ENCODE data around the gene FAIM2.

The FAIM2 gene

DNA sequence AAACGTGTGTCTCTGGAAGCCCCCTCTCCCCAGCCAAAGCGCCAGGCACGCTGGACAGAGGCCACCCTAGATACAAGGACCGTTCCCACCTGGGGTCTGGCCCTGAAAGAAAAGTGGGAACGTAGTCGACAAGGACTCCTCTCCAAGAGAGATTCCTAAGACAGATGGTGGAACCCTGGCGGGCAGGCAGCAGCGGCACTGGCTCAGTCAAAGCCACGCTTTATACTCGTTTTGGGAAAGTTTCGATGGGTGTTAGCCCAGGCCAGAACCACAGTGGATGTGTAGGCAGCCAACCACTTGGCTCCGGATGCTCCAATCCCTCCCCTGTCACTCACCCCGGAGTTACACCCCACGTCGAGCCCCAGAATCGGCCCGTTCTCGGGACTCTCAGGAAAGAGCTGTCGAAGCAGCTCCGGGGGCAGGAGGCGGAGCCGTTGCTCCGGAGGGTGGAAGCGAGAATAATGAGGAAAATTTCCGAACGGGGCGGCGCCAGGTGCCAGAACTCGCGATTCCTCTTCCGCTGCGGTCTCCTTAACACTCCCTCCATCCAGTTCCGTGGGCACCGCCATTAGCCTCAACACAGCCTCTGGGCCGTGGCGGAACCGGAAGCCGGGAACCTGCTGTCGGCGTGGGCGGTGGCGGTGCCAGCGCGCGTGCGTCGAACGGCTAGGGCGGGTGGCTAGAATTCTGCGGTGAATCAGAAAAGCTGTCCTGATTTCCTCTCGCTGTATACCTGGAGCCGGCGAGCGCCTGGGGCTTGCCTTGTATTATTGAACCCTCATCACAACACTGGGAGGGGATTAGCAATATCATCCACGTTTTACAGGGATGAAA, 61.0 kb downstream of the FAIM2 start, which contains the start of gene BCDIN3D:
Gene BCDIN3D, minus strand, starts transcription at position 588 of the 834 bp plus-strand sequence. Its CDS starts 19 bp downstream, at position 569.
- no peak for TF ChIP-seq ZNF274 (IDR thresholded peaks at IDR 0.05; ENCODE audit: low read depth, low read length)
- peak within 1 kb of the TSS; percentile 81 for H3K4me3 ChIP-seq (ENCODE audit: low read length)

DNA sequence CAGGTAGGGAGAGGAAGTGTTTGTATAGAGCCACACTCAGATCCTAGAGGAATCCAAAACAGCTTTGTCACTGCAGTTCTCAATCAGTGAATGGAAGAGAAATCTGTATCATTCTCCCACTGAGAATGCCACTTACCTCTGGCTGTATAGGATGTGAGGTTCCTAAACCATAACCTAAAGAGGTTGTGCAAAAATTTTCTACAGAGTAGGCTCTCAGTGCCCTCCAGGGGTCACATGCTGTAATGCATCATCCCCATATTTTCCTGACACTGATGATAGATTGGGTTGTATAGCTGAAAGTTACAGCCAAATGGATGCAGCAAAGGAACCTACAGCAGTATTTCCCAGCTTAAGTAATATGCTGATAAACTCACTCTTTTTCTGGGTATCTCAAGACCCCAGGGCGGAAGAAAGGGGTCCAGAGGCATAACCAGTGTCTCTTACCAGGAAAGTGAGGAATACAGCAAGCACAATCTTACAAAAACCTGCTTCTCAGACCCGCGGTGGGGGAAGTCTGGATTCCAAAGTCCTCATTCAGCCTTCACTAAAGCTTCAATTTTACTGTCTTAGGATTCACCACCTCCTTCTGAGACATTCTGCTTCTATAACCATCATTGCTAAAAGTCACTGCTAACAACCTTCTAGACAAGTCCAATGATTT, 64.6 kb downstream of the FAIM2 start:
- no peak for TF ChIP-seq ZNF274 (IDR thresholded peaks at IDR 0.05; ENCODE audit: low read depth, low read length)
- H3K4me3 ChIP-seq (ENCODE audit: low read length), result no peak overlapping the region

DNA sequence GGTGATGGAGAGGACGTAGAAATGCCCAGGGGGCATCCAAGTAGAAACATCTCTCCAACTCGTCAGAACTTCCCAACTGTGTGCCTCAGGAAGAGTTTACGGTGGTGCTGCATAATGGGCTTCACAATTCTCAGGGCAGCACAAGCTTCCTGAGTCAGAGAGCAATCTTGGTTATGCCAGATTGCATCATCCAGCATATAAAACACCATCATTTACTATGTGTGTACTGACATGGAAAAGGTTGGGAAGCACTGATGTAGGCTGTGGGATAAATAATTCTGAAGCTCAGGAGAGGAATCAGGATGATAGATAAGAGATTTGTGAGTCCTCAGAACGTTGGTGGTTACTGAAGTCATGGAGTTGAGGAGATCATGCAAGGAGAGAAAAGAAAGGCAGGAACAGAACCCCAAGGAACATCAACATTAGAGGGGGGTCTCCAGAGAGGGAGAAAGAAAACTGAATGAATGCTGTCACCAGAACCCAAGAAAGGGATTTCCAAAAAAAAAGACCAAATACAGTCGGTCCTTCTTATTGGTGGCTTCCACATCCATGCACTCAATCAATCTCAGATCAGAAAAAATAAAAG, 70.8 kb downstream of the FAIM2 start:
- H3K4me3 ChIP-seq (ENCODE audit: low read length), result no peak overlapping the region
- TF ChIP-seq ZNF274 (IDR thresholded peaks at IDR 0.05; ENCODE audit: low read depth, low read length), result no peak

DNA sequence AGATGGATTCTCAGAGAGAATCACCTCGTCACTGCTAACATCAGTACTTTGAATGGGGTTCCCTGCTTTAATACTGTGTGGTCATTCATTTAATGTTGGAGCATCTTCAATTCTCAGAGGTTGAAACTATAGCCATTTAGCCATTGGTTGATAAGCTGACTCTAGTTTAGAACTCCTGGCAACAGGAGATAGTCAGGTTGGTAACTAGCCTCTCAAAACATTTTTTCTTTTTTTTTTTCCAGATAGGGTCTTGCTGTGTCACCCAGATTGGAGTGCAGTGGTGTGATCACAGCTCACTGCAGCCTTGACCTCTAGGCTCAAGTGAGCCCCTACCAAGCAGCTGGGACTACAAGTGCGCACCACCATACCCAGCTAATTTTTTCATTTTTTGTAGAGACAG, 72.0 kb downstream of the FAIM2 start:
- H3K4me3 ChIP-seq (ENCODE audit: low read length), result no peak overlapping the region
- no peak for TF ChIP-seq ZNF274 (IDR thresholded peaks at IDR 0.05; ENCODE audit: low read depth, low read length)

DNA sequence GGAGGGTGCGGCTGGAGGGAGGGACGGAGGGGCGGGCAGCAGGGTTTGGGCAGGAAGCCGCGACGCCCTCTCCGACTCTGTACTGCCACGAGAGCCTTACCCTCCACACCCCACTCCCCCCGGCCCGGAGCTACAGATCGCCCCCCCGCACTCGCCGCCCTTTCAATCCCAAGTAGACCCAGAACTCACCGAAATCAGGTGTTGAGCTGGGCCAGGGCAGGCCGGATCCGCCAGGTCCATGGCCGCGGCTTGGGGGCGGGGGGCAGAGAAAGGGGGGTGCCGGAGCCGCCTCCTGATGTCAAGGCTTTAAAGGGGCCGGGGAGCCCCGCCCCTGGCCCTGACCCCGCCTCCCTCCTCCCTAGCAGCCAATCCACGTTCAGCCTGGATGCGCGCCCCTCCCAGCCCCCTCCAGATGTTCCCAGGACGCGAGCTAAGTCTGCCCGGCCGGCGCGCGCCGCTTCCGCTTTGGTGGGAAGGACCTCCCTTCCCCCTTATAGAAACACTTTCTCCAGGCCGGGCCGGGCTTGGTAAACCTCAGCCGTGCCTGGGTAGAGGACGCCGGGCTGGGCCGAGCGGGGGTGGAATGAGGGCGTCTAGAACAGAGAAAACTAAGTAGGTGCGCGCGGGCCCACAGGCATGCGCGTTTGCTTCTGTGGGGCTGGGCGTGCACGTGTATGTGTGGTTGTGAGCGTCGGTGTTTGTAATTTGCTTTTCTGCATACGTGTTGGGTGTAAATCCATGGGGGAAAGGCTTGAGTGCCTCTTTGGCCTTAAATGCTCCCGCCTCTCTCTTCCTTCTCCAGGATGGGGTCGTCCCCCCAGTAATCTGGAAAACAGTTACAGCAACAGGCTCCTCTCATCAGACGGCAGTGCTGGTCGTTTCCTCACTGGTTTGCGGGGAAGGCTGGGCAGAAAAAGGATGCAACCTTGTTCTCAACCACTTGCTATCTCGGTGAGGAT, 75.3 kb downstream of the FAIM2 start, which contains the start of gene NCKAP5L:
Gene NCKAP5L, minus strand, starts transcription at position 281 of the 959 bp plus-strand sequence. CDS start 24,369 bp downstream, outside the sequence.
- peak within 1 kb of the TSS; percentile 60 for H3K4me3 ChIP-seq (ENCODE audit: low read length)
- TF ChIP-seq ZNF274 (IDR thresholded peaks at IDR 0.05; ENCODE audit: low read depth, low read length), result no peak

DNA sequence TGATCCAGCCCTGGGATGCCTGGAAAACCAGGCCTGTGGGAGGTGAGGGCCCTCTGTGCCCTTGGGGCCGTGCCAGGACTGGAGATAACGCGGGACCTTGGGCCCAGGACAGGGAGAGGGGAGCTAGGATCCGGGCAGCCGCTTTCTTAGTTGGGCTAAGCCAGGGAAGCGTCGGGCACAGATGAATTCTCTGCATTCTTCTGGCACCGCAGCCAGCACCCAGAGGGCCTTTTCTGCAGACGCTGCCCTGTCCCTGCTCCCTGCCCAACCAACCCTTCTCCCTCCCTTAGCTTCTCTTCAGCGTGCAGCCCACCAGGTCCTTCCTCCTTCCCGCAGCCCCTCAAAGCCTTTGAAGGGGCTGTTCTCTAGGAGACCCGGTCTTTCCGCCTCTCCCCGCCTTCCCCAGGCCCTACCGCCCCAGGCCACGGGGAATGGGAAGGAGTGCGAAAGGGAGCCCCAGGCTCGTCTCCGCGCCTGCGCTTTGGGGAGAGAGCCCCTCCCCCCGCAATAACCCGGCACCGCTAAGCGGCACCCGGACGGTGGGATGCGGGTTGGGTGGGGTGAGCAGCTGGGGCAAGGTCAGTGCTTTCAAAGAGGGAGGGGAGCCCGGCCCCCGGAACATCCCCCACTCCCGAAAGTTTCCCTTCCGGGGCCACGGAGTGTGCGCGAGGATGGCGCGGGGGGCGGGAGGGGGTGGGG, 76.2 kb downstream of the FAIM2 start:
- H3K4me3 ChIP-seq (ENCODE audit: low read length), result peak overlapping the region; percentile 60
- TF ChIP-seq ZNF274 (IDR thresholded peaks at IDR 0.05; ENCODE audit: low read depth, low read length), result no peak

DNA sequence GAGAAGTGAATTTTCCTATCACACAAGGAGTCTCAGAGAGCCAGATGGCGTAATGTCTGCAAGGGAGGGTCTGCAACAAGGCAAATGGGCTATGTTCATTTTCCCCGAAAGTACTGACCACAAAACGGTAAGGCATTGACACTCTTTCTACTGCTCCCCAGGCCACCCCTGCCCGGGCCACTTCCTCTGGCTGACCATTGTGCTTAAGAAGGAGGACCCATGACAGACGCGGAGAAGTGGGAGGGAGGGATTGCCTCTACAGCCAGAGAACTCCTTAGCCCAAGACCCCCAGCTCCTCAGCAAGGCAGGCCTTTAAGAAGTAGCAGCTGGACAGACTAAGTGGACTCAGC, 76.7 kb downstream of the FAIM2 start:
- peak overlapping the region; percentile 60; the same call in 1 of the 2 replicates for H3K4me3 ChIP-seq (ENCODE audit: low read length)
- no peak for TF ChIP-seq ZNF274 (IDR thresholded peaks at IDR 0.05; ENCODE audit: low read depth, low read length)

DNA sequence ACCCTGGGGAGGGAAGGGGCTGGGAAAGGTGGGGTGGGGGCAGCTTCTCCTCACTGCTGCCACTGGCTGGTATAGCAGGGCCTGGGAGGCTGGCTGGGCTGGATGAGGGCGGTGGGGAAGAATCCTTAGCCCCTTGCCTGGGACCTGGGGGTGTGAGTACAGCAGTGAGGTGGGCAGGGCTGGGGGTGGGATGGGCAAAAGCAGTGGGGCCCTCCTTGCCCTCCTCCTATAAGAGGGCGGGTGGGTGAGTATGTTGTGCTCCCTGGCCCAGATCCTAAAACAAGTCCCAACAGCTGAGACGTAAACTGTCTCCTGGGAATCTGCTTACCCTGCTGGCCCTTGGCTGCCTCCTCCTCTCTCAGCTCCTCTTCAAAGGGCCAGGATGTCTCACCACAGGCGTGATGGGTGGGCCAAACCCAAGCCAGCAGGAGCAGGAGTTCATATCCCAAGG, 77.7 kb downstream of the FAIM2 start:
- no peak for TF ChIP-seq ZNF274 (IDR thresholded peaks at IDR 0.05; ENCODE audit: low read depth, low read length)
- no peak overlapping the region for H3K4me3 ChIP-seq (ENCODE audit: low read length)

DNA sequence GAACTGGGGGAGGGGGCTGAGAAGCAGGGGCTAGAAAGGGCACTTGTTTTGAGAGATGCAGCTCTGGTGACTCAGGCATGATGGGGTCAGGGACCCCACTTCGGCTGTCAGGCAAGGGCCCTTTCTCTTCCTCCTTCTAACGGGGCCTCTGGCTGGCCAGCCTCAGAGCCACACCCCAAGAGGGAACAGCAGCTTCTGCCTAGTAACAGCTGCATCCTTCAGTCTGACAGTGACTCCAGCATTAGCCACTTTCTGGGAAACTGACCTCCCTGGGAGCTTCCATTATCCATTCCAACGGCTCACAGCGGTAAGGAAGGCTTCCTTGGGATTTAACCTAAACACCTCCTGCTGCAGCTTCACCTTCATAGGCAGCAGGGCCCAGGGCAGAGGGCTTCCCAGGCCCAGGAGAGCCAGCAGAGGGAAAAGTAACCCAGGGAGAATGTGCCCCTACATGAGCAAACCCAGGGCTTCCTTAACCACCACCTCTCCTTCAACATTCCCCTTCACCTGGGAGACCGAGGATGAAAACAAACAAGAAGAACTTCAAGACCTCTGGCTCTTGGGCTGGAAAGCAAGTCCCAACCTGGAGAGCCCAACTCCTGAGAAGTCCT, 78.2 kb downstream of the FAIM2 start:
- no peak overlapping the region for H3K4me3 ChIP-seq (ENCODE audit: low read length)
- no peak for TF ChIP-seq ZNF274 (IDR thresholded peaks at IDR 0.05; ENCODE audit: low read depth, low read length)

DNA sequence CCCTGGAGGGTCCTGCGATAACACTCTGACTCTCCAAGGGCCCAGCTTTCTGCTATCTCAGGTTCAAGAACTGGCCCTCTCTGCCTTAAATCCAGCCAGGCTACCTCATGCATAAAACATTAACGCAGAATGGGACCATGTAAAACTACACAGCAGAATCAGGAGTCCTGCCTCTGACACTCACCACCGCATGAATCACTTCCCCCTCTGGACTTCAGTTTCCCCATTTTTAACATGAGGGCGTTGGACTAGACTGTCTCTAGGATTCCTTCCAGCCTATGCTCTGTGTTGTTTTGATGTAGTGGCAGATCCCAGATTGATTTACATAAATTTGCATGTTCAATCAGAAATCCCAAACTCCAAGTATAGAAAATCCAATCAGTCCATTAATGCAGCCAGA, 78.8 kb downstream of the FAIM2 start:
- TF ChIP-seq ZNF274 (IDR thresholded peaks at IDR 0.05; ENCODE audit: low read depth, low read length), result no peak
- H3K4me3 ChIP-seq (ENCODE audit: low read length), result no peak overlapping the region

DNA sequence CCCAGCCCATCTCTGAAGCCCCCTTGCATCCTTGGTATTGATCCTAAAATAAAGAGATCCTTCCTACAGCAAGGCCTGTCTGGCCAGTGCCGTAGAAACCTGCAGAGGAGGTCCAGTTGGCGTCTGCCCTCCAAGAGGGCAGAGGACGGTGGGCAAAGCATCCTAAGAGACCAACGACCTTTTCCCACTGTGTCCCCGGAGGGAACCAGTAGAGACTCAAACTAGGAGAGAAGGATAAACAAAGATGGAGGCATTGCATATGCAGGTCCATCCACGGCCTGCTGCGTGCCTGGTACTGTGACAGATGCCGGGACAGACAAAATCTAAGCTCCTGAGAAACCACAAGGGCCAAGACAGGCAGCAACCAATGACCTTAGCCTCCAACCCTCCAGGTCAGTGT, 79.3 kb downstream of the FAIM2 start:
- no peak for TF ChIP-seq ZNF274 (IDR thresholded peaks at IDR 0.05; ENCODE audit: low read depth, low read length)
- no peak overlapping the region for H3K4me3 ChIP-seq (ENCODE audit: low read length)

DNA sequence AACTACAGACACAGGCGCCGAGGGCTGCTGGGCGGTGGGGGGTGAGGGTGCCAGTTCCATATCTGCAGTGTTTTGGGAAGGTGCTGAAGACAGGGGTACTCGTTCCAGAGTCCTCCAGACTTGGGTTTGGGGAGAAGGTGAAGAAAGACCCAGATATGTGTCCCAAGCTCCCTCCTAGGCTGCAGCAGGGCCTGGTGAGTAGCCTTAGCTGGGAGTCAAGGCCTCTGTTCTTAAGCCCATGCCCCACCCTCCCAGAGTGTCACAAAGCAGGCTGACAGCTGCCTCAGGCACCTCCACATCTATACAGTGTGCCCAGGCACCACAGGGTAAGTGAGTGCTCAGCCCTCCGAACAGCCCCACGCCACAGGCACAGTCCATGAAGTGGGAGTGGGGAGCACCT, 79.7 kb downstream of the FAIM2 start:
- H3K4me3 ChIP-seq (ENCODE audit: low read length), result no peak overlapping the region
- TF ChIP-seq ZNF274 (IDR thresholded peaks at IDR 0.05; ENCODE audit: low read depth, low read length), result no peak

DNA sequence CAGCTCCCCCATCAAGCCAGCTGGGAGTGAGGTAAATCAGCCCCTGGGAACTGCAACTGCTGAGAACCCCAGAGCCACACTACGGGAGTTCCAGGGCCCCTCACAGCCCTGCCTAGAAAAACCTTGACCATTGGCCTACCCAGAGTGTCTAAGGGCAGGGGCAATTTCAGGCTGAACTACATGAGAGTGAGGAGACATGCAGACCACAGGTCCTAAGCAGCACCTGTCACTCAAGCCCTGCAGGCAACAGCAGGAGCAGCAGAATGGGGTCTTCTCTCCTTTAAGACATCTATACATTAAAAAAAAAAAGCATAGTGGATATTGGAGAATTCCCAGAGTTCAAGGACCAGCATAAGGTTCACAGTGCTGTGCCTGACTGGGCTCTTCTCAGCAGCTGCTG, 80.3 kb downstream of the FAIM2 start:
- no peak for TF ChIP-seq ZNF274 (IDR thresholded peaks at IDR 0.05; ENCODE audit: low read depth, low read length)
- no peak overlapping the region for H3K4me3 ChIP-seq (ENCODE audit: low read length)
